Activated T-cell treated with anti-CD3 and anti-CD28 coated beads, Interleukin-2, amount 50 U/mL, for 4 hours (primary cell): Measurements from ENCODE around the gene HOXB8. TPM values are rescaled to one million over a fixed set of nuclear protein-coding genes. Genes with fewer than 3 reads are reported as not detected.

ENCODE experiments used
- ATAC-seq, 2 donors: fragments of 200-7000 bp; cut with Tn5 transposase; one replicate each; pipeline ENCODE4 v1.10.0; 2021
- DNase-seq: peaks from one replicate; pipeline ENCODE4 v3.0.0-alpha.2; 2020
- H3K27me3 Mint-ChIP-seq: one replicate; pipeline ENCODE4 v1.8.0; 2021; ENCODE audit warnings: low read depth, mixed read lengths
- H3K36me3 Mint-ChIP-seq: one replicate; pipeline ENCODE4 v1.8.0; 2022; ENCODE audit warnings: mixed read lengths; ENCODE audit not compliant: insufficient read depth
- H3K4me1 Mint-ChIP-seq: one replicate; pipeline ENCODE4 v1.8.0; 2021; ENCODE audit warnings: low read depth, mixed read lengths
- H3K4me3 Mint-ChIP-seq: one replicate; pipeline ENCODE4 v1.8.0; 2021; ENCODE audit warnings: mild to moderate bottlenecking, moderate library complexity, mixed read lengths
- H3K9me3 Mint-ChIP-seq: one replicate; pipeline ENCODE4 v1.8.0; 2021; ENCODE audit warnings: mixed read lengths
- total RNA-seq, 3 donors: library from RNA; stranded (reverse); gene quantifications; one replicate each; pipeline ENCODE4 v1.2.1, GENCODE V29; 2021

The HOXB8 gene
- total RNA-seq, 3 donors from 2014 or later: 0.14 to 0.18 TPM; not detected in 1

GRCh38 chr17:48642059-48642842, 27.2 kb upstream of the HOXB8 start:
- Mint-ChIP-seq H3K27me3 (peaks cover 85% of the 10 kb centered on the region), H3K4me3 (no peak overlapping the region), H3K9me3 (no peaks in the 10 kb centered on the region), H3K4me1 (peaks cover 17% of the 10 kb centered on the region), H3K36me3 (no peaks in the 10 kb centered on the region)
- DNase-seq: no peak
- no peak for ATAC-seq

GRCh38 chr17:48641541-48642058, 26.5 kb upstream of the HOXB8 start:
- peaks cover 19% of the 10 kb centered on the region for H3K4me1 Mint-ChIP-seq
- H3K27me3 Mint-ChIP-seq: peaks cover 92% of the 10 kb centered on the region
- no peak overlapping the region for H3K4me3 Mint-ChIP-seq
- H3K36me3 Mint-ChIP-seq: no peaks in the 10 kb centered on the region
- DNase-seq: no peak
- H3K9me3 Mint-ChIP-seq: no peaks in the 10 kb centered on the region
- ATAC-seq: no peak

DNA sequence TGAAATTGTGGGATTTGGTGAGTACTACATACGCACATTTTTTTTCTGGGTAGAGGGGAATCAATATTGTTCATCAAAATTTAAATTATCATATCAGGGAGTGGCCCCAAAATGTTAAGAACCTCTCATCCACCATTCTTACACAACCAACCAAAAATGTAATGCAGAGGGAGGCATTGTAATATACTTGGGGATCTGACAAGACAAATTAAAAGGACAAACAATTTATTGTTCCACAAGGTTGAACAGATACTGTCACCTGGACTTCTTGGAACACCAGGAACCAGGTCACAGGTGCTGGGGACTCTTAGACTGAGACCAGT, 25.7 kb upstream of the HOXB8 start:
- peaks cover 94% of the 10 kb centered on the region for H3K27me3 Mint-ChIP-seq
- H3K4me1 Mint-ChIP-seq: peaks cover 19% of the 10 kb centered on the region
- H3K4me3 Mint-ChIP-seq: no peak overlapping the region
- ATAC-seq (no peak), DNase-seq (no peak)
- no peaks in the 10 kb centered on the region for H3K36me3 Mint-ChIP-seq
- H3K9me3 Mint-ChIP-seq: no peaks in the 10 kb centered on the region

- Mint-ChIP-seq H3K4me3 (no peak overlapping the region), H3K4me1 (peaks cover 16% of the 10 kb centered on the region), H3K36me3 (no peaks in the 10 kb centered on the region), H3K27me3 (peaks cover 94% of the 10 kb centered on the region), H3K9me3 (no peaks in the 10 kb centered on the region)
- ATAC-seq: no peak
- no peak for DNase-seq
Observed at GRCh38 chr17:48639982-48640857, 25.1 kb upstream of the HOXB8 start.

DNA sequence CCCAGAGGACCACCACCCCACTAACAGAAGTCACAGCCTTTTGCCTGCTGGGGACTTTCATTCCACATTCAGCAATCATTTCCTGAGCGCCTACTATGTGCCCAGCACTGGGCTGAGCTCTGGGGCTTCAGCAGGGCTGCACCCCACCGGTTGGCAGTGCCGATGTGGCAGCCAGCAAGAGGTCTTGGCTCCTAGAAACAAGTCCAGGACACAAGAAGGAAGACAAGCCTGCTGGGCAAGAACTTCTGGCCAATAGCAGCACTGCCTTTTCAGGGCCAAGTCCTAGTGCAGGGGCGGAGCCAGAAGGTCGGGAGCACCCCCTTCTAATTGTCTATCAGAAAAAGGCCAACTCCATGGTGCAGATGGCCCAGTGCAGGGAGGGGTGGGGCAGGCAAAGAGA, 24.0 kb upstream of the HOXB8 start:
- ATAC-seq: no peak

DNA sequence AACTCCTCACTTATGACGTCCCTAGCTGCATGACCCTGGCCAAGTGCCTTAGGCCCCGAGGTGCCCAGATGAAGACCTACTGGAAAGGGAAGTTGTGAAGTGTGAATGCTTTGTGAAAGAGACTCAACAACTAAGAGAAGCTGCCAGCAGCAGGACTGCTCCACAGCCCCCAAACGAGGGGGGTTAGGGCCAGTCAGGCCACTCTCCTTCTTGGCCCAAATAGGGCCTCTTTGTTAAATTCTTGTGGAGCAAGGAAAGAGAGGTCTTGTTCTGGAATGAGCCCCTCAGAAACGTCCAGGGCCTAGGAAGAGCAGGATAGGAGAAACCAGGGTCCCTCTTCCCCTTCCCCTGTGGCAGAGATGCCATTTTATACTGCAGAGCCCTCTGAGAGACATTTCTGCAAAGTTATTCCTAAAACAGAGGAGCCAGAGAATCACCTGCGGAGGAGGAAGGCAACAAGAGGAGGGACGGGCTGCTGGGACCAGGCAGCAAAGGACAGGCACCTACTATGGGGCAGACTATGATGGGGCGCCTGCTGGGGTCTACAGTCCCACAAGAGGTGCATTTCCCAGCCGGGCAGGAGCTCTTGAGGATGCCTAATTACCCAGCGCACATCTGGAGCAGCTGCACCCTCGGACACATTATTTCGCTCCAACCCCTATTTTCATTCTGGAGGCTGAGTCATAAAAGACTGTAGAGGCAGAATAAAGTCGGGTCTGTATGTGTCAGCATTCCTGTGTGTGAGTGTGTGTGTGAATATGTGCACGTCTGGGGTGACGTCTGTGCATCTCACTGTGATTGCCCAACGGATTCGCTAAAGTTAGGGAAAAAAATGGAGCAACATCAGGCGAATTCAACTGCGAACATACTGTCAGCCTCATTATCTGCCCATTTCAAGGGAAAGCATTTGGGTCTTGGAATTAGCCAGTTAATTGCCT, 22.5 kb upstream of the HOXB8 start:
- Mint-ChIP-seq H3K36me3 (no peaks in the 10 kb centered on the region), H3K4me3 (no peak overlapping the region), H3K9me3 (no peaks in the 10 kb centered on the region), H3K27me3 (peaks cover 92% of the 10 kb centered on the region), H3K4me1 (peaks cover 20% of the 10 kb centered on the region)
- no peak for ATAC-seq
- no peak for DNase-seq

More for the DNA sequence above, 24.0 kb upstream of the HOXB8 start:
- Mint-ChIP-seq H3K9me3 (no peaks in the 10 kb centered on the region), H3K4me1 (peaks cover 18% of the 10 kb centered on the region), H3K36me3 (no peaks in the 10 kb centered on the region), H3K4me3 (no peak overlapping the region), H3K27me3 (peaks cover 94% of the 10 kb centered on the region)
- no peak for DNase-seq

- DNase-seq: peak; percentile 66
- H3K9me3 Mint-ChIP-seq: no peaks in the 10 kb centered on the region
- no peak overlapping the region for H3K4me3 Mint-ChIP-seq
- H3K27me3 Mint-ChIP-seq: peaks cover 90% of the 10 kb centered on the region
- H3K4me1 Mint-ChIP-seq: peaks cover 12% of the 10 kb centered on the region
- no peaks in the 10 kb centered on the region for H3K36me3 Mint-ChIP-seq
- peak; percentile 84 to 86 for ATAC-seq
Observed at GRCh38 chr17:48636177-48637018, 21.3 kb upstream of the HOXB8 start.

GRCh38 chr17:48634493-48635208, 19.6 kb upstream of the HOXB8 start:
- Mint-ChIP-seq H3K9me3 (no peaks in the 10 kb centered on the region), H3K36me3 (no peaks in the 10 kb centered on the region), H3K4me1 (peaks cover 10% of the 10 kb centered on the region), H3K4me3 (peak overlapping the region; percentile 69), H3K27me3 (peaks cover 92% of the 10 kb centered on the region)
- DNase-seq (no peak), ATAC-seq (no peak)

- Mint-ChIP-seq H3K27me3 (peaks cover 94% of the 10 kb centered on the region), H3K36me3 (no peaks in the 10 kb centered on the region), H3K4me3 (no peak overlapping the region), H3K9me3 (no peaks in the 10 kb centered on the region), H3K4me1 (peaks cover 10% of the 10 kb centered on the region)
- DNase-seq (no peak), ATAC-seq (no peak)
Observed at GRCh38 chr17:48633266-48633677, 18.2 kb upstream of the HOXB8 start.

DNA sequence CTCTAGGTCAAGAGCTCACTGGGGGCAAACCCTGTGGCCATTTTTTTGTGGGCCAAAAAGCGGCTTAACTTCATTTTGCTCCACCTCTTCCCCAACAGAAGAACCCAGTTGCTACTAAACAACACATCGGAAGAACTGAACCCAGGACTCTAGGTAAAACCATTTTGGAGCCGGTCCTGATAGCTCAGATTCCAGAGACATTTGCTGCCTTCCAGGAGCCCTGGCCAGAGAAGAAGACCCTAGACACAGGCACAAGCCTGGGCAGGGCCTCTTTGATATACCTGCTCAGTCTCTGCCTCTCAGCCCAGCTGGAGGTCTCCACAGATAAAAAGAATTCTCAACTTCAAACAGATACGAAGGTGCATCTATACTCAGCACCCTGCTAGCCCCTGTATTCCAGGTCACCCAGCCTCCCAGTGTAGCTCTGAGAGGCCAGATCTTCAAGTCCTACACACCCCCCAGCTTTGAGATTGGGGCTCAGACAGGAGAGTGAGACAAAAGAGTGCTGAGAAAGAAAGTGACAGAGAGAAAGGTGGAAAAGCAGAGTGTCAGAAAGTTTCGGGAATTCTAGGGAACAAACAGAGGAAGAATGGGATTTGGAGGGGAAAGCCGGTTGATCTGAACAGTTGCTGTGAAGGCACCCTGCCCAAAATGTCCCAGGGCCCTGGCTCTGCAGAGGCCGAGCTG, 17.6 kb upstream of the HOXB8 start:
- Mint-ChIP-seq H3K9me3 (no peaks in the 10 kb centered on the region), H3K36me3 (no peaks in the 10 kb centered on the region), H3K4me1 (peaks cover 10% of the 10 kb centered on the region), H3K4me3 (peak overlapping the region; percentile 29), H3K27me3 (peaks cover 94% of the 10 kb centered on the region)
- no peak for DNase-seq
- ATAC-seq: no peak

- H3K4me1 Mint-ChIP-seq: peaks cover 11% of the 10 kb centered on the region
- H3K27me3 Mint-ChIP-seq: peaks cover 94% of the 10 kb centered on the region
- no peak for DNase-seq
- ATAC-seq: no peak
- H3K9me3 Mint-ChIP-seq: no peaks in the 10 kb centered on the region
- no peak overlapping the region for H3K4me3 Mint-ChIP-seq
- H3K36me3 Mint-ChIP-seq: no peaks in the 10 kb centered on the region
Observed at GRCh38 chr17:48631693-48632578, 16.8 kb upstream of the HOXB8 start.
